MG63 (cell line): ENCODE measurements around the gene GPR84. TPM values are rescaled to one million over a fixed set of nuclear protein-coding genes. Genes with fewer than 3 reads are reported as not detected.
"Not testable (repeated sequence)": the region's sequence is repeated elsewhere in the genome, so short reads cannot be mapped to it uniquely, and the experiment has no call there.

ENCODE experiments used
- DNase-seq: peaks from one replicate; pipeline ENCODE4 v3.0.0-alpha.2; 2020
- H3K27me3 ChIP-seq: fragments of 250-450 bp; sonication (Bioruptor Pico); 2 replicates; pipeline ENCODE4 v1.5.1; 2020; ENCODE audit warnings: mild to moderate bottlenecking, moderate library complexity
- H3K36me3 ChIP-seq: fragments of 250-450 bp; sonication (Bioruptor Pico); 2 replicates; pipeline ENCODE4 v1.5.1; 2020; ENCODE audit warnings: mild to moderate bottlenecking, moderate library complexity
- H3K4me3 ChIP-seq: fragments of 250-450 bp; sonication (Bioruptor Pico); 2 replicates; pipeline ENCODE4 v1.5.1; 2020; ENCODE audit warnings: mild to moderate bottlenecking, moderate library complexity
- H3K9me3 ChIP-seq: fragments of 250-450 bp; sonication (Bioruptor Pico); 2 replicates; pipeline ENCODE4 v1.5.1; 2020; ENCODE audit warnings: mild to moderate bottlenecking, moderate library complexity
- total RNA-seq: library from RNA; depleted of rRNA; stranded (reverse); fragments of >200 nt; shearing (Covaris generic); gene quantifications from 2 replicates; pipeline ENCODE4 v1.2.3, GENCODE V29; 2014; ENCODE audit warnings: low replicate concordance; rRNA removed

Gene GPR84
- total RNA-seq, 1 experiment from 2014 or later = not detected

GRCh38 chr12:54328595-54329337 is 35.5 kb downstream of the GPR84 start:
- peaks cover 55% of the 10 kb centered on the region for H3K36me3 ChIP-seq
- no peak overlapping the region for H3K4me3 ChIP-seq
- DNase-seq = no peak
- H3K27me3 ChIP-seq = no peaks in the 10 kb centered on the region
- no peaks in the 10 kb centered on the region for H3K9me3 ChIP-seq

- H3K36me3 ChIP-seq = peaks cover 33% of the 10 kb centered on the region
- peak overlapping the region; percentile 91 for H3K4me3 ChIP-seq
- not testable (repeated sequence) for H3K9me3 ChIP-seq, H3K27me3 ChIP-seq
- peak; percentile 53 for DNase-seq
Measured at GRCh38 chr12:54325442-54326109, 38.7 kb downstream of the GPR84 start.

- Histone ChIP-seq H3K36me3 (peaks cover 26% of the 10 kb centered on the region), H3K9me3 (no peaks in the 10 kb centered on the region), H3K4me3 (peak within 1 kb of the TSS; percentile 91), H3K27me3 (no peaks in the 10 kb centered on the region)
- peak; percentile 96 for DNase-seq
Measured at GRCh38 chr12:54324617-54325441, 39.5 kb downstream of the GPR84 start, which contains the start of gene COPZ1. Gene COPZ1 (plus strand): TSS chr12:54325131. CDS start chr12:54325164, 33 bp downstream.

- H3K9me3 ChIP-seq = no peaks in the 10 kb centered on the region
Measured at GRCh38 chr12:54321363-54321762, 42.9 kb downstream of the GPR84 start.

More at GRCh38 chr12:54321363-54321762, 42.9 kb downstream of the GPR84 start:
- H3K27me3 ChIP-seq = no peaks in the 10 kb centered on the region
- H3K4me3 ChIP-seq = no peak overlapping the region
- H3K36me3 ChIP-seq = peaks cover 3% of the 10 kb centered on the region
- no peak for DNase-seq

Other genes starting within 250 kb of the GPR84 start
- gene SMUG1, start 175.5 kb downstream of the GPR84 start, total RNA-seq = 33.1 and 48.3 TPM in 2 replicates
- gene CBX5, start 84.4 kb downstream of the GPR84 start, total RNA-seq = 20.5 and 26.6 TPM in 2 replicates
- gene HNRNPA1, start 83.8 kb downstream of the GPR84 start, total RNA-seq = 84.7 and 146 TPM in 2 replicates
- 0.13 TPM in 1 of 2 replicates, not detected in the other for gene NFE2, start 63.5 kb downstream of the GPR84 start, total RNA-seq
- 243 and 381 TPM in 2 replicates for gene COPZ1, start 39.4 kb downstream of the GPR84 start, total RNA-seq
- 0.89 TPM in 1 of 2 replicates, not detected in the other for gene ZNF385A, start 20.2 kb upstream of the GPR84 start, total RNA-seq
- 74.3 and 91.5 TPM in 2 replicates for gene ITGA5, start 54.8 kb upstream of the GPR84 start, total RNA-seq
- gene GTSF1, start 109.1 kb upstream of the GPR84 start, total RNA-seq = not detected in 2 replicates
- 0.07 and 0.23 TPM in 2 replicates for gene NCKAP1L, start 133.3 kb upstream of the GPR84 start, total RNA-seq
- not detected in 2 replicates for gene PDE1B, start 185.1 kb upstream of the GPR84 start, total RNA-seq
- not detected in 2 replicates for gene PPP1R1A, start 224.2 kb upstream of the GPR84 start, total RNA-seq